Activated CD4-positive, alpha-beta T cell treated with anti-CD3 and anti-CD28 coated beads, Interleukin-2, amount 50 U/mL, for 16 hours (primary cell): ENCODE data around the gene UBE2QL1.

Experiments used
- DNase-seq: peaks from one replicate; pipeline ENCODE4 v3.0.0-alpha.2; 2020

UBE2QL1 gene

GRCh38 chr5:6455571-6456200 lies 7.0 kb downstream of the UBE2QL1 start:
- no peak for DNase-seq

GRCh38 chr5:6456766-6457370 lies 8.2 kb downstream of the UBE2QL1 start:
- DNase-seq = no peak

GRCh38 chr5:6457592-6457991 lies 8.9 kb downstream of the UBE2QL1 start:
- no peak for DNase-seq

- no peak for DNase-seq
These were observed 10.2 kb downstream of the UBE2QL1 start for GRCh38 chr5:6458833-6459232.

GRCh38 chr5:6459896-6460295 lies 11.2 kb downstream of the UBE2QL1 start:
- DNase-seq = no peak

- no peak for DNase-seq
These were observed 12.3 kb downstream of the UBE2QL1 start for GRCh38 chr5:6461006-6461405.

- no peak for DNase-seq
These were observed 13.4 kb downstream of the UBE2QL1 start for GRCh38 chr5:6461793-6462650.

- no peak for DNase-seq
These were observed 14.0 kb downstream of the UBE2QL1 start for GRCh38 chr5:6462671-6463070.

GRCh38 chr5:6464441-6464840 lies 15.8 kb downstream of the UBE2QL1 start:
- DNase-seq = no peak

GRCh38 chr5:6465831-6466790 lies 17.5 kb downstream of the UBE2QL1 start:
- DNase-seq = no peak

GRCh38 chr5:6466975-6467567 lies 18.4 kb downstream of the UBE2QL1 start:
- DNase-seq = no peak

GRCh38 chr5:6467591-6467990 lies 18.9 kb downstream of the UBE2QL1 start:
- no peak for DNase-seq

- no peak for DNase-seq
These were observed 19.4 kb downstream of the UBE2QL1 start for GRCh38 chr5:6468104-6468503.

GRCh38 chr5:6468870-6469269 lies 20.2 kb downstream of the UBE2QL1 start:
- no peak for DNase-seq

GRCh38 chr5:6469836-6470235 lies 21.2 kb downstream of the UBE2QL1 start:
- DNase-seq = no peak

GRCh38 chr5:6470672-6471071 lies 22.0 kb downstream of the UBE2QL1 start:
- DNase-seq = no peak

- no peak for DNase-seq
These were observed 22.6 kb downstream of the UBE2QL1 start for GRCh38 chr5:6471252-6471651.

GRCh38 chr5:6472792-6473191 lies 24.1 kb downstream of the UBE2QL1 start:
- no peak for DNase-seq

- no peak for DNase-seq
These were observed 24.6 kb downstream of the UBE2QL1 start for GRCh38 chr5:6473284-6473683.

- no peak for DNase-seq
These were observed 27.1 kb downstream of the UBE2QL1 start for GRCh38 chr5:6475626-6476312.

GRCh38 chr5:6476313-6476661 lies 27.6 kb downstream of the UBE2QL1 start:
- no peak for DNase-seq

- DNase-seq = no peak
These were observed 30.1 kb downstream of the UBE2QL1 start for GRCh38 chr5:6478793-6479192.
